ENCODE measurements around the gene ECI1.

The ECI1 gene

GRCh38 chr16:2214719-2214968 lies 36.7 kb downstream of the ECI1 start, which contains the start of gene PGP:
PGP (minus strand) TSS chr16:2214840; CDS start chr16:2214777, 63 bp downstream.
- DNase-seq (ENCODE audit: low read depth in 1 of 2, low spot score in 1 of 2) = no peak
- no peak for TF ChIP-seq JUND (IDR thresholded peaks at IDR 0.05; ENCODE audit: low read depth)
- in situ Hi-C loops (cut with HindIII; ENCODE audit: low pct_unique_long_range_greater_than_20kb, low sequenced_read_pairs) = no loop called here

GRCh38 chr16:2213817-2214718 lies 37.3 kb downstream of the ECI1 start:
- in situ Hi-C loops (cut with HindIII; ENCODE audit: low pct_unique_long_range_greater_than_20kb, low sequenced_read_pairs) = no loop called here
- no peak for DNase-seq (ENCODE audit: low read depth in 1 of 2, low spot score in 1 of 2)
- no peak for TF ChIP-seq JUND (IDR thresholded peaks at IDR 0.05; ENCODE audit: low read depth)

- DNase-seq (ENCODE audit: low read depth in 1 of 2, low spot score in 1 of 2) = peak; percentile 94 to 95
- in situ Hi-C loops (cut with HindIII; ENCODE audit: low pct_unique_long_range_greater_than_20kb, low sequenced_read_pairs) = no loop called here
- no peak for TF ChIP-seq JUND (IDR thresholded peaks at IDR 0.05; ENCODE audit: low read depth)
Measured at GRCh38 chr16:2212362-2213324, 38.7 kb downstream of the ECI1 start.

GRCh38 chr16:2211923-2212347 lies 39.5 kb downstream of the ECI1 start:
- no peak for DNase-seq (ENCODE audit: low read depth in 1 of 2, low spot score in 1 of 2)
- in situ Hi-C loops (cut with HindIII; ENCODE audit: low pct_unique_long_range_greater_than_20kb, low sequenced_read_pairs) = no loop called here
- TF ChIP-seq JUND (IDR thresholded peaks at IDR 0.05; ENCODE audit: low read depth) = no peak

GRCh38 chr16:2210386-2211365 lies 40.7 kb downstream of the ECI1 start, which contains the start of gene BRICD5:
BRICD5 (minus strand) TSS chr16:2210863; CDS start chr16:2210833, 30 bp downstream.
- DNase-seq (ENCODE audit: low read depth in 1 of 2, low spot score in 1 of 2) = no peak
- in situ Hi-C loops (cut with HindIII; ENCODE audit: low pct_unique_long_range_greater_than_20kb, low sequenced_read_pairs) = no loop called here
- no peak for TF ChIP-seq JUND (IDR thresholded peaks at IDR 0.05; ENCODE audit: low read depth)

- no peak for TF ChIP-seq JUND (IDR thresholded peaks at IDR 0.05; ENCODE audit: low read depth)
- no peak for DNase-seq (ENCODE audit: low read depth in 1 of 2, low spot score in 1 of 2)
- in situ Hi-C loops (cut with HindIII; ENCODE audit: low pct_unique_long_range_greater_than_20kb, low sequenced_read_pairs) = no loop called here
Measured at GRCh38 chr16:2210009-2210332, 41.4 kb downstream of the ECI1 start.

- DNase-seq (ENCODE audit: low read depth in 1 of 2, low spot score in 1 of 2) = no peak
- in situ Hi-C loops (cut with HindIII; ENCODE audit: low pct_unique_long_range_greater_than_20kb, low sequenced_read_pairs) = no loop called here
- no peak for TF ChIP-seq JUND (IDR thresholded peaks at IDR 0.05; ENCODE audit: low read depth)
Measured at GRCh38 chr16:2209258-2210008, 42.0 kb downstream of the ECI1 start.

GRCh38 chr16:2208772-2209171 lies 42.6 kb downstream of the ECI1 start:
- DNase-seq (ENCODE audit: low read depth in 1 of 2, low spot score in 1 of 2) = no peak
- TF ChIP-seq JUND (IDR thresholded peaks at IDR 0.05; ENCODE audit: low read depth) = no peak
- in situ Hi-C loops (cut with HindIII; ENCODE audit: low pct_unique_long_range_greater_than_20kb, low sequenced_read_pairs) = no loop called here

GRCh38 chr16:2208308-2208707 lies 43.1 kb downstream of the ECI1 start:
- DNase-seq (ENCODE audit: low read depth in 1 of 2, low spot score in 1 of 2) = no peak
- TF ChIP-seq JUND (IDR thresholded peaks at IDR 0.05; ENCODE audit: low read depth) = no peak
- in situ Hi-C loops (cut with HindIII; ENCODE audit: low pct_unique_long_range_greater_than_20kb, low sequenced_read_pairs) = no loop called here

GRCh38 chr16:2207872-2208271 lies 43.5 kb downstream of the ECI1 start:
- in situ Hi-C loops (cut with HindIII; ENCODE audit: low pct_unique_long_range_greater_than_20kb, low sequenced_read_pairs) = no loop called here
- DNase-seq (ENCODE audit: low read depth in 1 of 2, low spot score in 1 of 2) = no peak
- no peak for TF ChIP-seq JUND (IDR thresholded peaks at IDR 0.05; ENCODE audit: low read depth)

- in situ Hi-C loops (cut with HindIII; ENCODE audit: low pct_unique_long_range_greater_than_20kb, low sequenced_read_pairs) = no loop called here
- TF ChIP-seq JUND (IDR thresholded peaks at IDR 0.05; ENCODE audit: low read depth) = no peak
- no peak for DNase-seq (ENCODE audit: low read depth in 1 of 2, low spot score in 1 of 2)
Measured at GRCh38 chr16:2206780-2207433, 44.5 kb downstream of the ECI1 start.
